Tibial nerve (tissue), 4 donors: ENCODE data around the gene FMNL2.

Source experiments
- EP300 ChIP-seq, 2 donors: sonication (generic); formaldehyde crosslinking; IDR thresholded peaks; one replicate each; pipeline ENCODE4 v1.6.1; 2017; ENCODE audit warnings: antibody characterized with exemption in 2 of 2, mild to moderate bottlenecking in 1 of 2
- POLR2A ChIP-seq, 2 donors: fragments of 450-650 bp; IDR thresholded peaks; one replicate each; pipeline ENCODE4 v1.6.1; 2017; ENCODE audit warnings: antibody characterized with exemption in 2 of 2, mild to moderate bottlenecking in 2 of 2, moderate library complexity in 2 of 2
- TF ChIP-seq, protein P1 (sequence below), 5 experiments: fragments of 200-600 bp in 3 of 5; fragments of 450-650 bp in 2 of 5; sonication (generic) in 3 of 5; IDR thresholded peaks; one replicate each; pipeline ENCODE4 v1.5.1; 2016 to 2019; ENCODE audit warnings: antibody characterized with exemption in 5 of 5, mild to moderate bottlenecking in 3 of 5, moderate library complexity in 2 of 5

DNA sequence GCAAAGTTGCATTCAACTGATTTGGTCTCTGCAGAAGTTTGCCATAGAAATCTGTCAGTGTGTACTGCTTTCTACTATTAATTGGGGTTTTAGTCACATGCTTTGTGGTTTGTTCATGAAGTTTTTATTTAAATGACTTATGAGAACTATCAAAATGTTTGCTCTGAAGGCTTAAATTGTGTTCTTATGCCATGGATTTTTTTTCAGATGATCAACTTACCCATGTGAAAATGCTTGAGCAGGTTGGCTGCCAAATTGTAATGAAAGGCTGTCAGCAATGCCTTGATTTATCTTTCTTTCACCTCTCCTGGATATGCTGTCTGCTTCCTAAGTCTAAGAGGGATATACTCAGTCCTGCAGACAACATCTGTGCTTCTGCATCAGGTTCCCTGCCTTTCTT, 50.7 kb downstream of the FMNL2 start:
- TF ChIP-seq, protein P1, sequence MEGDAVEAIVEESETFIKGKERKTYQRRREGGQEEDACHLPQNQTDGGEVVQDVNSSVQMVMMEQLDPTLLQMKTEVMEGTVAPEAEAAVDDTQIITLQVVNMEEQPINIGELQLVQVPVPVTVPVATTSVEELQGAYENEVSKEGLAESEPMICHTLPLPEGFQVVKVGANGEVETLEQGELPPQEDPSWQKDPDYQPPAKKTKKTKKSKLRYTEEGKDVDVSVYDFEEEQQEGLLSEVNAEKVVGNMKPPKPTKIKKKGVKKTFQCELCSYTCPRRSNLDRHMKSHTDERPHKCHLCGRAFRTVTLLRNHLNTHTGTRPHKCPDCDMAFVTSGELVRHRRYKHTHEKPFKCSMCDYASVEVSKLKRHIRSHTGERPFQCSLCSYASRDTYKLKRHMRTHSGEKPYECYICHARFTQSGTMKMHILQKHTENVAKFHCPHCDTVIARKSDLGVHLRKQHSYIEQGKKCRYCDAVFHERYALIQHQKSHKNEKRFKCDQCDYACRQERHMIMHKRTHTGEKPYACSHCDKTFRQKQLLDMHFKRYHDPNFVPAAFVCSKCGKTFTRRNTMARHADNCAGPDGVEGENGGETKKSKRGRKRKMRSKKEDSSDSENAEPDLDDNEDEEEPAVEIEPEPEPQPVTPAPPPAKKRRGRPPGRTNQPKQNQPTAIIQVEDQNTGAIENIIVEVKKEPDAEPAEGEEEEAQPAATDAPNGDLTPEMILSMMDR (IDR thresholded peaks at IDR 0.05), result no peak
- TF ChIP-seq POLR2A (IDR thresholded peaks at IDR 0.05) (no peak), EP300 (IDR thresholded peaks at IDR 0.05) (no peak)
